RCC 7860 (cell line): ENCODE measurements around the gene ARHGAP19.
A peak's percentile ranks its signal among the peaks of the same experiment; 100 is the strongest.

ENCODE experiments used
- DNase-seq: peaks from one replicate; pipeline ENCODE4 v3.0.0-alpha.2; 2015; ENCODE audit warnings: low spot score
- FAIRE-seq: peaks from 2 replicates; lab custom pipeline; 2012; peaks lifted over from hg19 to GRCh38; lab: Jason Lieb, UNC

The ARHGAP19 gene

GRCh38 chr10:97196223-97197029 lies 96.0 kb downstream of the ARHGAP19 start:
- DNase-seq (peak; percentile 23), FAIRE-seq (no peak)

DNA sequence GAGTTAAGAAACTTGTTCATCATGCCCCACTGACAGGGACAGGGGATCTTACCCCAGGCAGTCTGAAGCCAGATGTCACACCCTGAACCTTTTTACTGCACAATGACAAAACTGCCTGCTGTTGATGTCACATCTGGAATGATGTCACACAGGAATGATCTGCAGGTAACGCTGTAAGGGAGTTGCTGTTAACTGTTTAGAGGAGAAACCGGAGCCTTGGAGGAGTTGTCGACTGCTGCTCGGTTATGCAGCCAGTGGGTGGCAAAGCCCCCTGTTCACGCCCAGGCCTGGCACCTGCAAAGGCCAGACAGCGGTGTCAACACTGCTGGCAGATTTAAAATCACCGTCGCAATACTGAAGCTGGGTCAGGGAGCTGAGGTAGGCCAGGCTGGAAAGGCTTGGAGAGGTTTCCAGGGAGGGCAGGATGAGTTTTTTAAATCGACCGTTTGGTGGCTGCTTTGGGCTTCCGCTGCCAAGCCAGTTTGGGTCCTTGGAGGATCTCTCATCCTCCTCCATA lies 96.7 kb downstream of the ARHGAP19 start:
- DNase-seq (no peak), FAIRE-seq (no peak)

DNA sequence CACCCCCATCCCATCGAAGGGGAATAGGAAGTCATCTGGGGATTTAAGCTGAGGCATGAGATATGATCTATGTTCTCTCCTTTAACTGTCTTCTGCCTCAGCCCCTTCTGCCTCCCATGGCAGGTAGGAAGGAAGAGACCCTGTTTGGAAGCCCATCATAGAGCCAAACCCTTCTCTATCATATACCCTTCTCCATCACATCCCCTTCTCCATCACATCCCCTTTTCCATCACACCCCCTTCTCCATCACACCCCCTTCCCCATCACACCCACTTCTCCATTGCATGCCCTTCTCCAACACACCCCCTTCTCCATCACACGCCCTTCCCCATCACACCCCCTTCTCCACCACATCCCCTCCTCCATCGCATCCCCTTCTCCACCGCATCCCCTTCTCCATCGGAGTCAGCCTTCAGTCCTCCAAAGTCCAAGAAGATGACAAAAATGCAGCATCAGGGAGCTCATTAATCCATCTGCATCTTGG lies 99.4 kb downstream of the ARHGAP19 start:
- DNase-seq (no peak), FAIRE-seq (no peak)

DNA sequence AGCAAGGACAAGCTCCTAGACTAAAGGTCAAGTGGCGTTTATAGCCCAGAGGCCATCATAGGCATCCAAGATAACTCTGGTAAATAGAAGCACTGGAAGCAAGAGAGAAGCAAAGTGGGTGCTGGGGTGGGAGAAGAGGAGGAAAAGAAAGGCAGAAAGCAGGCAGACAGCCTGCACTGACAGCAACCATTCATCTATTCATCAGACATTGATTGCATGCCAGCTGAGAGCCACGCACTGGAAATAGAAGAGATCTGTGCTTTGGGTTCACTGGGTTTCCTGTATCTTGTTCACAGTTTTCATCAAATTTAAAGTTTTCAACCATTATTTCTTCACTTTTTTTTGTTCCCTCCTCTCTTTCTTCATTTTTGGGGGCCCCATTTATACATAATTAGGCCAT lies 102.0 kb downstream of the ARHGAP19 start:
- FAIRE-seq (no peak), DNase-seq (no peak)

GRCh38 chr10:97188261-97188711 lies 104.2 kb downstream of the ARHGAP19 start:
- FAIRE-seq (no peak), DNase-seq (no peak)

DNA sequence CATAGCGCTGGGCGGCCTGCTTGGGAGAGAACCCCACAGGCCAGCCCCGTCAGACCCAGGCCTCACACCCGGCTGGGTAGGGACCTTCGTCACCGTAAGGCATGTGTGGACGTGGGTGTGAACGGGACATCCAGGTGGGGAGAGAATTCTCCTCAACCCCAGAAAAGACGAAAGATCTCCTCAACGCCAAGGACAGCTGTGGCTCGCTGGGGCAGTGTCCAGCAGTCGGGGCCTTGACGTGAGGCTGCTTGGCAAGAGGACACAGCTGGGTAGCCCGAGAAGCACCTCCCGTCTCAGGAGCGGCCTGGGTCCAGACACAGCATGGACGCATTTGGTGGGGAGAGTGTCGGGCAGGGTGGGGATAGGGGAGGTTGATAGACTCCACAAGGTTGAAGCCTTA lies 105.5 kb downstream of the ARHGAP19 start:
- FAIRE-seq, result no peak
- no peak for DNase-seq

GRCh38 chr10:97185326-97186058 lies 106.9 kb downstream of the ARHGAP19 start, which contains the start of gene SLIT1:
SLIT1 (minus strand) TSS chr10:97185959; CDS start chr10:97185674, 285 bp downstream.
- no peak for FAIRE-seq
- DNase-seq, result no peak

DNA sequence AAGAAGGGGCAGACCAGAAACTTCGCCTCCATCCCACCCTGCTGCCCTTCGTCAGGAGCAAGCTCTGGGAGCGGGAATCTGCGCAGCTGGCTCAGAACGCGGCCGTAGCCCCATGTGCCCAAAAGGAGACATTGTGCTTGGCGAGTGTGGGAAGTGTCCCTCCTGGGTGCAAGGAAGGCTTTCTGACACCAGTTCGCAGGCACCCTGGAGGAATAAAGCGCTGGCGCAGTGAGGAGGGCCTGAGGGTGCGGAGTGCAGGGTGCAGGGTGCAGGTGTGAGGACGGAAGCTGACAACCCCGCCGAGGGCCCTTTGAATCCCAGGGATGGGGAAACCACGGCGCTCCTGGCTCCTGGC lies 107.5 kb downstream of the ARHGAP19 start:
- FAIRE-seq (no peak), DNase-seq (no peak)

- no peak for DNase-seq
- FAIRE-seq, result no peak
Measured at GRCh38 chr10:97183314-97183713, 109.1 kb downstream of the ARHGAP19 start.

DNA sequence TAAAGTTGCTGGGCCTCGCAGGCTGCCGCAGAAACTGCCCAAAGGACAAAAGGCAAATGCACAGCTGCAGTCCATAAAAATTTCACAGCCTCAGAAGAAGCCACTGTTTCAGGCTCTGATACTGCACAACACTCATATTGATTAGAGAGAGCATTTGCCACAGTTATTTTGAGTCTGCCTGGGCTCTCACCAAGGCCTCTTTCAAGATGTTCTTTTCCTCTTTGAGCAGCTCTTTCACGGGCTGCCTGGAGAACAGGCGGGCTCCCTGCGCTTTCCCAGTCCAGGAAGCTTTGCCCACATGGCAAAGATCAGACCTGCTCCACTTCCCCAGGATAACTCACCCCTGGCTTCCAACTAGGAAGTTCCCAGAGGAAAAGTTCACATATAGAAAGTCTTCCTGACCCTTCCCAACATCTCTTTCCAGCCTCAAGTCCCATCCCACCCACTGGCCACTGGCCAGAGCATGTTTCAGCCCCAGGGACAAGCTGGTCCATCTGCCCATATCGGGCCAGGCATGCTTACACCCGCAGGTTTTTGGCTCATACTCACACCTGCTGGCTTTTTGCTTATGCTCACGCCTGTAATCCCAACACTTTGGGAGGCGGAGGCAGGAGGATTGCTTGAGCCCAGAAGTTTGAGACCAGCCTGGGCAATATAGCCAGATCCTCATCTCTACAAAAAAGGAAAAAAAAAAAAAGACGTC lies 110.0 kb downstream of the ARHGAP19 start:
- FAIRE-seq (no peak), DNase-seq (no peak)

GRCh38 chr10:97180986-97181385 lies 111.5 kb downstream of the ARHGAP19 start:
- DNase-seq (no peak), FAIRE-seq (no peak)

GRCh38 chr10:97180363-97180755 lies 112.1 kb downstream of the ARHGAP19 start:
- FAIRE-seq, result no peak
- DNase-seq, result no peak

DNA sequence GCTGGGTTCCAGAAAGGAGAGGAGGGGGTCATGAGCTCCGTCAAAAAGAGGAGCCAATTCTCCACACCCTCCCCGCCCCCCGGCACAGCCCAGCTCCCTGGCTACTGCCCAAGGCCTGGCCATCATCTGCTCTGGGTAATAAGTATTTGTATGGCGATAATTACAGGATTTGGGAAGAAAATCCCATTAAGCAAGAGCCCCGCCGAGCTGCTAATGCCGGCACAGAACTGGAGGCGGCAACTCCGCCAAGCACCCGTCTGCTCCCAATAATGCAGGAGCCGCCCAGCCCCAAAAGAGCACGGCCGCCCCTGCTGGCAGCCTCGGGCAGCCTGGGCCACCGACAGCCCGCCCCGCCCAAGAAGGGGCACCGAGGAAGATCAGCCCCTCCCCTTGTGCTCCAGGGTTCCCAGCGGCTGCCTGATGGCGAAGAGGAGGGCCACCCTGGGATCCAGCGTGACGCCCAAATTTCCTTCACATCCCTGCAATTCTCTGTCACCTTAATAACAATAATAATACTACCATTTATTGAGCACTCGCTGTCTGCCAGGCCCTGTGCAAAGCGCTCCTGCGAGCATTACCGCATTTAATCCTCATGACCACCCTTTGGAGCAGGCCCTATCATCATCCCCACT lies 112.6 kb downstream of the ARHGAP19 start:
- no peak for DNase-seq
- FAIRE-seq, result no peak

GRCh38 chr10:97179311-97179710 lies 113.1 kb downstream of the ARHGAP19 start:
- FAIRE-seq, result no peak
- DNase-seq, result no peak

GRCh38 chr10:97178074-97178473 lies 114.4 kb downstream of the ARHGAP19 start:
- no peak for FAIRE-seq

DNA sequence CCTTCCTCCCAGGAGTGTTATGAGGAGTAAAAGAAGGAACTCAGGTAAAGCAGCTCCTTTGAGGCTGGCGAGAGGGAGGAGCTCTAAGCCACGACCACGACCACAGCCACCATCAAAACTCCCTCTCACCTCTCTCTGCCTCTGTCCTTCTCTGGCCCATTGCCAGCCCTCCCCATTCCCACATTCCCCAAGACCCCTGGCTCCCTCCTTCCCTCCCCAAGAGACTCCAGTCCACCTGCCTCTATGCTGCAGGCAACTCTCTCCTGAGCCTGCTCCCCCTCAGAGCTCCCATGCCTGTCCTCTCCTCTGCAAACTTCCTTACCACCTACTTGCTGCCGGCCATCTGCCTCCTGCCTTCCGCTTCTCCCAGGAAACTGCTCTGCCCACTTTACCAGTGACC lies 116.2 kb downstream of the ARHGAP19 start:
- no peak for FAIRE-seq
- DNase-seq, result no peak

More at GRCh38 chr10:97178074-97178473, 114.4 kb downstream of the ARHGAP19 start:
- no peak for DNase-seq

GRCh38 chr10:97175586-97175985 lies 116.9 kb downstream of the ARHGAP19 start:
- DNase-seq (no peak), FAIRE-seq (no peak)

DNA sequence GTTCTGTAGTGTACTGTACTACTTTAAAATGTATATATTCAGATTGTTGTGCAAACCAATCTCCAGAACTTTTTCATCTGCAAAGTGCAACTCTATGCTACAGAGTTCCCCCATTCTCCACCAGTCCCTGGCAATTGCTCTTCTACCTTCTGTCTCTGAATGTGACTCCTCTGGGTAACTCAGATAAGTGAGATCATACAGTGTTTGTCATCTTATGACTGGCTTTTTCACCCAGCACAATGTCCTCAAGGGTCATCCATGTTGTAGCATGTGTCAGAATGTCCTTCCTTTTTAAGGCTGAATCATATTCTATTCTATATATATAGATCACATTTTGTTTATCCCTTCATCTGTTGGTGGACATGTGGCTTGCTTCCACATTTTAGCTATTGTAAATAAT lies 117.5 kb downstream of the ARHGAP19 start:
- no peak for DNase-seq

DNA sequence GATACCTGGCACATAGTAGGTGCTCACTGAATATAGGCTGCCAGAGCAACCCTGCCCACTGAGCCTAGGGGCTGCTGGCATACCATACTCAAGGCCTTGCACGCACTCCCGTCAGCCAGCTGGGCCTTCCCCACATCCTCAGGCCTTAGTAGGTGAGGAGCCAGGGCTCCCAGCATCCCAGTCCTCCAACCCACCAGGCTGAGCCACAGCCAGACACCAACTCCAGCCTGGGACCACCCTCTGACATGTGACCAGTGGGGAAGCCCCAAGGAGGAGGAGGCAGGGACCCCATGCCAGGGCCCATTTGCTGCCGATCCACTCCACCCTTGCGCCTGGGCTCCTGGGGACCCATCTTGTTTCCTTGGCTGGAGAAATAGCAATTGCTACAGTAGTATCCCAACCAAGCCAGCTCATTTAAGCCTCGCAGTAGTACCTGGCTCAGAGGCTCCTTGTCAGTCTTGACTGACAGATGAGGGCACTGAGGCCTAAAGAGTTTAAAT lies 118.1 kb downstream of the ARHGAP19 start:
- no peak for DNase-seq
- FAIRE-seq, result no peak

More for the DNA sequence above, 117.5 kb downstream of the ARHGAP19 start:
- no peak for FAIRE-seq

DNA sequence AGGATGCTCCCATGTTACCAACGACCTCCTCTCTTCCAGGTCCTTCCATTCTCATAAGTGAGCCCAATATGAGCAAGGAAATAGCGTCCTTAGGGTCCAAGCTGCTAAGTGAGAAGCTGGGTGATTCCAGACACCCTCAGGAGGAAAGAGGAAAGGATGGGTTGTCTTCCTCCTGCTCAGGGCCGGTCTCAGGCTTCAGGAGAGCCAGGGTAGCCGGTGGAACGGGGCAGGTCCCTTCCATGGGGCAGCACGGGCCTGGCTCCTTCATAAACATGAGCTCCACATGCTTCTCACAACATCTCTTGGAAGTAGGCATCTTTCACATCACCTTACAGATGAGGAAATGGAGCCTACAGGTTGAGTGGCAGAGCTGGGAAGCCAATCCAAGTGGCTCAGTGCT lies 119.4 kb downstream of the ARHGAP19 start:
- FAIRE-seq (no peak), DNase-seq (no peak)
